ENCODE measurements around the gene B3GNT5.

- TF ChIP-seq CTCF (conservative IDR thresholded peaks at IDR 0.05; ENCODE audit: low read length) (no peak), EZH2phosphoT487 (IDR thresholded peaks at IDR 0.05; ENCODE audit: borderline replicate concordance) (no peak)
These were observed 32.9 kb downstream of the B3GNT5 start for GRCh38 chr3:183285828-183286457.
